ENCODE measurements around the gene AGO4.

- TF ChIP-seq CTCF (IDR thresholded peaks at IDR 0.05; ENCODE audit: low read depth, low read length) (no peak), EZH2phosphoT487 (IDR thresholded peaks at IDR 0.05; ENCODE audit: low read depth) (no peak)
Observed at GRCh38 chr1:35902671-35903070, 94.9 kb downstream of the AGO4 start.

Measured in OCI-LY3 (cell line).